ENCODE measurements around the gene SPTLC1. TPM values are rescaled to one million over a fixed set of nuclear protein-coding genes. Genes with fewer than 3 reads are reported as not detected.

The SPTLC1 gene
- total and polyA plus RNA-seq, 2 of the 13 experiments (the other 11 are each of a cell fraction or from before 2014, with no cell fraction given), result 56.2 to 72.5 TPM

- Histone ChIP-seq H3K27me3 (ENCODE audit: control insufficient read depth in 1 of 2, insufficient read depth in 2 of 2, low read length in 2 of 2) (no peaks in the 10 kb centered on the region), H3K4me1 (ENCODE audit: insufficient read depth, low read length) (no peaks in the 10 kb centered on the region), H3K9me3 (ENCODE audit: low read length) (no peaks in the 10 kb centered on the region), H3K4me3 (replicated peaks in 1 of 3; ENCODE audit: insufficient read depth in 1 of 3, low read depth in 2 of 3, low read length in 3 of 3) (no peak overlapping the region), H2AFZ (ENCODE audit: low read length) (no peak overlapping the region), H3K4me2 (ENCODE audit: low read depth, low read length) (no peak overlapping the region), H3K36me3 (replicated peaks in 1 of 2; ENCODE audit: control insufficient read depth in 1 of 2, insufficient read depth in 2 of 2, low read length in 2 of 2) (peaks cover 1 to 12% of the 10 kb centered on the region in 2 experiments; a peak in 3 of 5 replicates), H3K79me2 (ENCODE audit: insufficient read depth, low read length) (no peaks in the 10 kb centered on the region), H3K27ac (ENCODE audit: extremely low read length, insufficient read depth, low read length) (no peak overlapping the region), H3K9ac (ENCODE audit: insufficient read depth, low read depth, low read length) (no peak overlapping the region), H4K20me1 (ENCODE audit: insufficient read depth, low read length) (no peaks in the 10 kb centered on the region; the same call in 1 of the 2 replicates)
- 91% methylated on average over 1 of the region's 1 CpG for WGBS (ENCODE audit: low lambda C conversion rate)
- no peak for DNase-seq (ENCODE audit: low spot score)
- FAIRE-seq, result no peak
- no peak for TF ChIP-seq ZFAT (CRISPR knock-in tag; conservative IDR thresholded peaks at IDR 0.05)
- TF ChIP-seq GPN1 (CRISPR knock-in tag; IDR thresholded peaks at IDR 0.05; ENCODE audit: borderline replicate concordance), result no peak
- no peak for TF ChIP-seq ZNF441 (CRISPR knock-in tag; IDR thresholded peaks at IDR 0.05; ENCODE audit: borderline replicate concordance)
- TF ChIP-seq GATA4 (IDR thresholded peaks at IDR 0.05; ENCODE audit: borderline replicate concordance, low read depth), result no peak
- no peak for TF ChIP-seq MTF1 (CRISPR knock-in tag; IDR thresholded peaks at IDR 0.05)
- TF ChIP-seq MED8 (CRISPR knock-in tag; IDR thresholded peaks at IDR 0.05; ENCODE audit: insufficient replicate concordance), result no peak
- TF ChIP-seq MXD3 (CRISPR knock-in tag; IDR thresholded peaks at IDR 0.05), result no peak
- TF ChIP-seq ZSCAN9 (CRISPR knock-in tag; IDR thresholded peaks at IDR 0.05; ENCODE audit: borderline replicate concordance), result no peak
- no peak for TF ChIP-seq SRSF9 (IDR thresholded peaks at IDR 0.05; ENCODE audit: borderline replicate concordance, insufficient read depth, low read depth, low read length, poor library complexity, severe bottlenecking)
- TF ChIP-seq ZHX1 (CRISPR knock-in tag; IDR thresholded peaks at IDR 0.05; ENCODE audit: low read depth), result no peak
- TF ChIP-seq ZNF615 (CRISPR knock-in tag; IDR thresholded peaks at IDR 0.05; ENCODE audit: borderline replicate concordance), result no peak
- TF ChIP-seq ZNF136 (CRISPR knock-in tag; IDR thresholded peaks at IDR 0.05; ENCODE audit: low read depth), result no peak
- TF ChIP-seq ZNF446 (CRISPR knock-in tag; IDR thresholded peaks at IDR 0.05), result no peak
- TF ChIP-seq ZNF569 (CRISPR knock-in tag; IDR thresholded peaks at IDR 0.05; ENCODE audit: borderline replicate concordance), result no peak
- TF ChIP-seq SIN3B (IDR thresholded peaks at IDR 0.05; ENCODE audit: low read length), result no peak
- in situ Hi-C loops (cut with HindIII; ENCODE audit: extremely low pct_ligation_motif_present, low pct_unique_long_range_greater_than_20kb), result no loop called here
- no TSS peak for BruUV-seq (replicated peaks)
- intact Hi-C loops (cut with micrococcal nuclease; ENCODE audit: unreplicated experiment), result no loop called here
- CTCF ChIA-PET (ENCODE audit: low intra/inter-chr PET ratio, low total read pairs), result no interaction called here
- POLR2A ChIA-PET, result no interaction called here
- ATAC-seq, result no peak
Measured at GRCh38 chr9:92098638-92099037, 16.6 kb downstream of the SPTLC1 start.
